CD8-positive, alpha-beta memory T cell (primary cell): ENCODE measurements around the gene SCGB1D2. TPM values are rescaled to one million over a fixed set of nuclear protein-coding genes. Genes with fewer than 3 reads are reported as not detected.

Experiments used
- polyA plus RNA-seq: library from polyadenylated mRNA; unstranded; fragments of 300-500 nt; fragmentation: Illumina TruSeq; gene quantifications from one replicate; pipeline ENCODE4 v1.2.3, GENCODE V29; 2021
- total RNA-seq, 2 experiments: library from RNA; stranded (reverse); gene quantifications; one replicate each; pipeline ENCODE4 v1.2.3, GENCODE V29; 2021

SCGB1D2 gene
- total and polyA plus RNA-seq, 3 experiments from 2014 or later = not detected

Other genes with a start within 250 kb of the SCGB1D2 start
- gene INCENP, start 118.2 kb upstream of the SCGB1D2 start, total RNA-seq = 10 to 100 TPM; 65.5 to 69.5 TPM
- 3.1 TPM for gene INCENP, start 118.2 kb upstream of the SCGB1D2 start, polyA plus RNA-seq
- not detected for gene SCGB1D1, start 52.0 kb upstream of the SCGB1D2 start, total RNA-seq
- gene SCGB1D1, start 52.0 kb upstream of the SCGB1D2 start, polyA plus RNA-seq = not detected
- gene SCGB2A1, start 33.6 kb upstream of the SCGB1D2 start, total RNA-seq = not detected
- not detected for gene SCGB2A1, start 33.6 kb upstream of the SCGB1D2 start, polyA plus RNA-seq
- not detected for gene SCGB2A2, start 27.9 kb downstream of the SCGB1D2 start, total RNA-seq
- gene SCGB2A2, start 27.9 kb downstream of the SCGB1D2 start, polyA plus RNA-seq = not detected
- gene SCGB1D4, start 56.8 kb downstream of the SCGB1D2 start, total RNA-seq = not detected
- not detected for gene SCGB1D4, start 56.8 kb downstream of the SCGB1D2 start, polyA plus RNA-seq
- gene ASRGL1, start 95.2 kb downstream of the SCGB1D2 start, total RNA-seq = 1 to 10 TPM; 6.1 to 6.5 TPM
- gene ASRGL1, start 95.2 kb downstream of the SCGB1D2 start, polyA plus RNA-seq = 2.7 TPM
- gene SCGB1A1, start 176.8 kb downstream of the SCGB1D2 start, total RNA-seq = not detected
- gene SCGB1A1, start 176.8 kb downstream of the SCGB1D2 start, polyA plus RNA-seq = not detected